GM21576 (cell line): ENCODE measurements around the gene KREMEN2.
"Not testable (repeated sequence)": the region's sequence is repeated elsewhere in the genome, so short reads cannot be mapped to it uniquely, and the experiment has no call there.

Source experiments
- ATAC-seq: cut with Tn5 transposase; IDR thresholded peaks from one replicate; pipeline ENCODE4 v1.9.1; 2021; ENCODE audit warnings: mild to moderate bottlenecking, moderate library complexity; ENCODE audit not compliant: unreplicated experiment

Gene KREMEN2

DNA sequence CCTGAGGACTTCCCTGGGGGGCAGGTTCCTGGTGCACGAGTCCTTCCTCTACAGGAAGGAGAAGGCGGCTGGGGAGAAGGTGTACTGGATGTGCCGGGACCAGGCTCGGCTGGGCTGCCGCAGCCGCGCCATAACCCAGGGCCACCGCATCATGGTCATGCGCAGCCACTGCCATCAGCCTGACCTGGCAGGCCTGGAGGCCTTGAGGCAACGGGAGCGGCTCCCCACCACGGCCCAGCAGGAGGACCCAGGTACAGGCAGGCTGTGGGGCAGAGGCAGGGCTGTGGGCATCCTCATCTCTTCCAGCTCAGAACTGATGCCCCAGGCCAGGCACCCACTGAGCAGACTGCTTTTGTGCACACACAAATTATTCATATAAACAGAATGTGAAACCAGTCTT is 25.9 kb upstream of the KREMEN2 start:
- no peak for ATAC-seq

DNA sequence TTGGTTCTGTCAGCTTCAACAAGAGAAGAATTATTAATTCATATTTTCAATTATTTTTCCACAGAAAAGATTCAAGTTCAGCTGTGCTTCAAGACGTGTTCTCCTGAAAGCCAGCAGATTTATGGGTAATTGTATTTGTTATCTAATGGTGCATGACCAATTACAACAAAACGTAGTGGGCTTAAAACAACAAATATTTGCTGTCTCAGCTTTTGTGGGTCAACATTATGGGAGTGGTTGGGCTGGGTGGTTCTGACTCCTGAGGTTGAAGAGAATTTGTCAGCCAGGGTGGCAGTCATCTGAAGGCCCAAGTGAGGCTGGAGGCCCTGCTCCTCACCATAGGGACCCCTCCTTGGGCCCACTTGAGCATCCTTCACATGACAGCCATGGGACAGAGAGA is 24.1 kb upstream of the KREMEN2 start:
- ATAC-seq, result no peak

DNA sequence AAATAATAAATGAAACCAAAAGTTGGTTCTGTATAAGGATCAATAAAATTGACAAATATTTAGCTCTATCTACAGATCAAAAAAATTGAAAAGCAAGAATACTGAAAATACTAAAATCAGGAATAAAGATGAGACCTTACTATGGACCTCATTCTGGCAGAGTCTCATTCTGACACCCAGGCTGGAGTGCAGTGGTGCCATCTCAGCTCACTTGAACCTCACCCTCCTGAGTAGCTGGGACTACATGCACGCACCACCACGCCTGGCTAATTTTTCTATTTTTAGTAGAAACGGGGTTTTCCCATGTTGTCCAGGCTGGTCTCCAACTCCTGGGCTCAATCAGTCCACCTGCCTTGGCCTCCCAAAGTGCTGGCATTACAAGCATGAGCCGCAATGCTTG is 22.0 kb upstream of the KREMEN2 start:
- ATAC-seq, result no peak

DNA sequence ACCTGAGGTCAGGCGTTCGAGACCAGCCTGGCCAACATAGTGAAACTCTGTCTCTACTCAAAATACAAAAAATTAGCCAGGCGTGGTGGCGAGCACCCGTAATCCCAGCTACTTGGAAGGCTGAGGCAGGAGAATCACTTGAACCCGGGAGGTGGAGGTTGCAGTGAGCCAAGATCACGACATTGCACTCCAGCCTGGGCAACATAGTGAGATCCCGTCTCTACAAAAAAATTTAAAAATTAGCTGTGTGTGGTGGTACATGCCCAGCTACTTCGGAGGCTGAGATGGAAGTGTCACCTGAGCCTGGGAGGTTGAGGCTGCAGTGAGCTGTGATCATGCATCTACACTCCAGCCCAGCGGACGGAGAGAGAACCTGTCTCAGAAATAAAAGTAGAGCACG is 20.4 kb upstream of the KREMEN2 start:
- ATAC-seq, result not testable (repeated sequence)

DNA sequence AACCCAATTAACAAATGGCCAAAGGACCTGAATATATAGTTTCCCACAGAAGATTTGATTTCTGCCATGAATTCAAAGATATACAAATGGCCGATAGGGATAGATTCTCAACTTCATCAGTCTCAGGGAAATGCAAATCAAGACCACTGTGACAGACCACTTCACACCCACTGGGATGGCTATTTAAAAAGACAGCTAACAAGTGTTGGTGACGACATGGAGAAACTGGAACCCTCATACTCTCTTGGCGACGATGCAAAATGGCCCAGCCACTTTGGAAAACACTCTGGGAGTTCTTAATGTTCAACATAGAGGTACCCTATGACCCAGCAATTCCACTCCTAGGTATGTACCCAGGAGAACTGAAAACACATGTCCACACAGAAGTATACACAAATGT is 17.4 kb upstream of the KREMEN2 start:
- no peak for ATAC-seq

DNA sequence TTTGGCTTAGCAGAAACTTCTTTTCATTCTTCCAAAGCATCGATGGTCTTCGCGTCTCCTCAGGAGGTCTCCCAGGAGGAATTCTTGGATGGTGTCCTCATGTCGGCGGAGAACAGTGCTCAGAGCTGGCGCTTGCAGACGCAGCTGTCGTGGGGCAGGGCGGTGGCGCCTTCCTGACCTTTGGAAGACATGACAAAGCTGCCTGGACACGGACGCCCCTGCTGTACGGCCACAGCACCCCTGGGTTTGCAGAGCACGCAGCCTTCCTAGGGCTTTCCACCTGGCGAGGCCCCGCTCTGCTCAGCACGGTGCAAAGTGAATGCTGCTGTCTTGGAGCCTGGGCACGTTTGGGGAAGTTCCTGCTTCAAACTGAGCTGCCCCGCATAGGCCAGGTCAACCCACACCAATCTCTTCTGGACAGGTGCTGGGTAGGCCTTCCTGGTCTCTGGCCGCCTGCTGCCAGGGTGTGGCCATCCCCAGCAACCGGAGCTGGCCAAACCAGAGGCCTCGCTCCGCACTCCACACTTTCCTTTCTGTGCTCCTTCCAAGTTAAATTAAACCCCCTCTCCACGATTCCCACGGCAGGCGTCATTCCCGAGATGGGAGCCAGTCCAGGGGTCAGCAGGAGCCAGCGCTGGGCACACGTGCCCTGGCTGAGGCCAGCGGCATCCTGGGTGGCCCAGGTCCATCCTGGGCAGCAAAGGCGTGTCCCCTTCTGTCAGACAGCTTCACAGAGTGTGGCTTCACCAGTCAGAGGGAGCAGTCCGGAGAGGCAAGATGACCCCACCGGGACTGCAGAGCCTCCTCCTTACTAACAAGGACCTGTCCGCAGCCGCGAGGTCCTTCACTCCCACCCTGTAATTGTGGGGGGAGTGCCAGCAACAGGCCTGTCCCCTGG is 15.0 kb upstream of the KREMEN2 start:
- ATAC-seq, result no peak

DNA sequence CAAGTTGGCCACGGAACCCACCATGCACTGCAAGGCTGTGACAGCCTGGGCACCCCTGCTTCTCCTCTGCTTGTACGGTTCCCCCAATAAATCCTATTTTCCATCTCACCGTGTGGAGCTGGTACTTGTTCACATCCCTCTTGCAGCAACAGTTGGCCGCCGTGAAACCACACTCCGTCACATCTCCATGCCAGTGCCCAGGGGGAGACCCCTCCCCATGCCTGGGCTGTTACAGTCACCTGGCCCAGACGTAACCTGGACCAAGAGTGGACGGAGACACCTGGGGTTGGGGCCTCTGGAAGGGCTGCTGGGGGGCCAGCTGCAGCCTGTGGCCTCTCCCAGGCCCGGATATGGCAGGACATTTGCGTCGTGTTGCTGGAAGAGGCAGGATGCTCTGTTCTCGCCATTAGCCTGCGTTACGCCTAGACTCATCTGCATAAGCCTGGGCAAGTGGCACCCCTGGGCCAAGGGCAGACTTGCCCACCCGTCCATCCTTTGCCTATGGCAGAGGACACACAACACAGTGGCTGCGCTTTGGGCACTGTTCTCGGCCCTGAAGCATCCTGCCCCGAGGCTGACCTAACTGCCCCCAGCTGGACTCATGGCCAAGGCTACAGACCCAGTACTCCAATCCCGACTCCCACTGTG is 14.2 kb upstream of the KREMEN2 start:
- ATAC-seq, result no peak

DNA sequence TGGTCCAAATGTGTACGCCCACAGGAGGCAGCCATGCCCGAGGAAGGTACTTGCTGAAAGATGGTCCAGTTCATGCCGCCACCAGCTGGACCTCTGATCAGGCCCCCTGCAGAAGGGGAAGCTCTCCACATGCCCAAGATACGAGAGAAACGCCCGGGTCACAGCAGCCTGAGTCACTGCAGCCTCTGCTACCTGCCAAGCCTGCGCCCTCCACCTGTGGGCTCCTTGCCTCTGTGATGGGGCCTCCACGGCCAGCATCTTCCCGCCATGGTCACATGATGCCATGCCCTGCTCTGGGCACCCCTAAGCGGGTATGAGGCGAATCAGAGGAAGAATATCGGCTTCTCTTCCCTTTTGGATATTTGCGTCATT is 13.7 kb upstream of the KREMEN2 start:
- ATAC-seq, result no peak

DNA sequence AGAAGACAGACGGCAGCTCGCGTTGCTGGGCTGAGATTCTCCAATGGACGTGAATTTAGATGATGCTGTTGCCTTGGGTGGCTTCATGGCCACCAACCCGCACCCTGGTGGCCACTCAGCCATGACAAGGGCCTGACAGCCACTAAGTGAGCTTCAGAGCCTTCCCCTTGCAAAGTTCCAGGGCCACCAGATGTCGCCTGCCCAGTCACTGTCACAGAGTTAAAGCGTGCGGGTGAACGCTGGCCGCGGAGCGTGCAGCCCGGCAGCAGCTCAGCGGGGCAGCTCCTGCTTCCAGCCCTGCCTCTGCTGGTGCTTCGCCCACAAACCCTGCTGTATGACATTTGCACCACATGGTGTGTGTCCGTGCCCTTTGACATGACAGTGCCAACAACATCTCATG is 13.3 kb upstream of the KREMEN2 start:
- no peak for ATAC-seq

DNA sequence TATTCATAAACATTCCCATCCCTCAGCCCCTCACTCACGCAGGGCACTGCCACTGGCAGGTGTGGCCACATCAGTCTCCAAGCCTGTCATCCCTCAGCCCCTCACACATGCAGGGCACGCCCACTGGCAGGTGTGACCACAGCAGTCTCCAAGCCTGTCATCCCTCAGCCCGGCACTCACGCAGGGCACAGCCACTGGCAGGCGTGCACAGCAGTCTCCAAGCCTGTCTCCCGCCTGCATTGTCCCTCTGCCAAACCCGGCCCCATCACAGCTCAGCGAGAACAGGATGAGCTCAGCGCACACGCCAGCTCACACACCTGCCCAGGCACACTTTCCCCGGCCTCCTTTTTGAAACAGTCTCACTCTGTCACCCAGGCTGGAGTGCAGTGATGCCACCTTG is 11.4 kb upstream of the KREMEN2 start:
- ATAC-seq, result no peak

DNA sequence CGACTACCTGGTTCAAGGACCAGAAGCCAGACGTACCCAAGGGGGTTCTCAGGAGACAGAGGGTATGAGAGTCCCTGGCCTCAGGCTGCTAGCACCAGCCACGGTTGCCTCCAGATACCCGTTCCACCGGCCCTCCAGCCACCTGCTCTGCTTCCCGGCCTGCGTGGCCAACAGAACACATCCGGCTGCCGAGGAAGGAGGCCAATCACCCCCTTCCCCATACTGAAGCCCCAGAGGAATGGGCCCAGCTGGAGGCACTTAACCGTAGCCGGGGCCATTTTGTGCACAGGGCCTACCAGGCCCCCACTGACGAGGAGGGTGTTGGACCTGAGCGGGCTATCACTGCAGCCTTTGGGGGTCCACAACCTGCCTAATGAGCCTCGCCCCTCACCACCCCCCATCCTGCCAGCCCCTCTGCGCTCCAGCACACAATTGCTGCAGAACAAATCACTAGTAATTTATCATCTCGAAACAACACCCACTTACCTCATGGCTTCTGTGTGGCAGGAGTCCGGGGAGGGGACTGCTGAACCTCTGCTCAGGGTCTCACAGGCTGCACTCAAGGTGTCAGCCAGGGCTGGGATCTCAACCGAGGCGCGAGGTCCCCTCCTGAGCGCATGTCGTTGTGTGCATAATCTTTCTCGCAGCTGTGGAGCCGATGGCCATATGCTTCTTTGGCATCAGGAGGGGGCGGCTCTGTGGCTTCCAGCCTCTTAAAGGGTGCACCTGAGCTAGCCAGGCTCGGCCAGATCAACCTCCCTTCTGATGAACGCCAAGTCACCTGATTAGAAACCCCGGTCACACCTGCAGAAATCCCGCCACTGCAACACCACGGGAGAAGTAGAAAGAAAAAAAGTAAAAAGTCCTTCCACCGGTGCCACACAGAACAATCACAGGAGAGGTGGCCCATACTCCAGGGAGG is 10.1 kb upstream of the KREMEN2 start:
- no peak for ATAC-seq

DNA sequence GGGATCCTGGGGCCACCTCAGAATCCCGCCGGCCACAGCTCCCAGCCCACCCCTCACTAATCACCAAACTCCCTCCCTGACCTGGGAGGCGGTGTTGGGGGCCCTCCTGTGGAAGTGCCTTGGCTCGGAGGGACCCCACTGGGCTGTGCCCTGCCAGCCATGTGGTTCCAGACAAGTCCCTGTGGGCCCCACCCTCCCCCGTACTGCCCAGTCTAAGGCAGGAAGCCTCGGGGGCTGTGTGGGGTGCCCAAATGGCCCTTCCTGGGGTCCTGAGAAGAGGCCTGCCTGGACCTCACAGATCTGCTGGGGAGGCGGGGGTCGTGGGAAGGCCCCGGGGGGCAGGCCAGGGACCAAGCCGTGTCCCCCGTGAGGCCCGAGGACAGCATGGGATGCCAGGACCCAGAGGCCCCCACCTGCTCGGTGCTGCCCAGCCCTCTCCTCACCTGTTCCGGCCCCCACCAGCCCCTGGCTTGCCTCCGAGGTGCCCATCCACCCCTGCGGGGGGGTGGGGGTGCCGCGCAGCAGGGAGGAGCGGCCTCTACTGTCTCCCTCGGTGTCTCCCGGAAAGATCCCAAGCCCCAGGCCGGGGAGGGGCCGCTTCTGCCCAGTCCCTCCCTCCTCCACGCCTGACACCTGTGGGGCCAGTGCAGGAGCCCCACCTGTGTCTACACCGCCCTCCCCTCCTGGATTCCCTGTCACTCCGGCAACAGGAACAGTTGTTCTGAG is 9.3 kb upstream of the KREMEN2 start:
- no peak for ATAC-seq

DNA sequence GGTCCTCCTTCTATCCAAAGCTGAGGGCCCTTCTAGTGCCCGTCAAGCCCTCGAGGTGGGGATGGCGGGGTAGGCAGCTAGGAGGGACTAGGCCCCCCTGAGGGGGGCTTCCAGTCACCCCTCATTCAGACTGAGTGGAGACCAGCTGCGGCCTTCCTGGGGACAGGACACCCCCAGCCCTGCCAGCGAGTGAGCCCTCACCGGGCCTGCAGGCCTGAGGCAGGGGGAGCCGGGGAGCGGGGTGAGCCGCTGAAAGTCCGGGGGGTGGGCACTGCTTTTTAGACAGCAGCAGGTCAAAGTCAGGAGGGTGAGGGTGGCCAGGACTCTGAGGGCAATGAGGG is 8.7 kb upstream of the KREMEN2 start:
- no peak for ATAC-seq

DNA sequence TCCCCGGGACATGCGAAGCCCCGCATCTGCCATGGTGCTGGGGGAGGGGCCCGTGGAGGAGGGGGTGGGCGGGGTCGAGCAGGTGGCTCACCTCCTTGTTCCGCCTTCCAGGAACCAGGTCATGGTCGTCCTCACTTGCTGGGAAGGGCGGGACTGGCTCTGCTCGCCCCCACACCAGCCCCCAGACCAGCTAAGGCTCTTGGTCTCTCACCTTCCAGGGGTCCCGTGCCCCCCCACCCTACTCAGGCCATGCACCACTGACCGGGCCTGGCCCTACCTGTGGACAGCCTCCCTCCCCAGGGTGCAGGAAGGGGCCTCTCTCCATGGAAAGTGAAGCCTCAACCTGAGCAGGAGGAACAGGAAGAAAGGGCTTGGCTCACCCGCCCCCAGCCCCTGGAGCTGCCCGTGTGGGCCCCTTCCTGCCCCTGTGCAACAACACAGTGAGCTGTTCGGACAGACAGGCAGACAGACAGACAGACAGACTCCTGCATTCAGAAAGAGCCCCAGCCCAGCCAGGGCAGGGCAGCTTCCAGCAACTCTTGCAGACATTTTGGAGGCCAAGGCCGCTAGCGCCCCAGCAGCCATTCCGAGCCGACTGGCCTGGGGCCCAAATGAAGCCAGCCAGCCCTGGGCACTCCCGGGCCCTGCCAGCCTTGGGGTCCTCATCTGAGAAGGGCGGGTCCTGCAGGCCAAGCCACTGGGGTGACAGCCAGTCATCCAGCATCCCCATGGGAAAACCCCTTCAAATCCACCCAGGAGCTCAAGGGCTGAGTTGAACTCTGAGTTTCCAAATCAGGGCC is 8.1 kb upstream of the KREMEN2 start:
- no peak for ATAC-seq

DNA sequence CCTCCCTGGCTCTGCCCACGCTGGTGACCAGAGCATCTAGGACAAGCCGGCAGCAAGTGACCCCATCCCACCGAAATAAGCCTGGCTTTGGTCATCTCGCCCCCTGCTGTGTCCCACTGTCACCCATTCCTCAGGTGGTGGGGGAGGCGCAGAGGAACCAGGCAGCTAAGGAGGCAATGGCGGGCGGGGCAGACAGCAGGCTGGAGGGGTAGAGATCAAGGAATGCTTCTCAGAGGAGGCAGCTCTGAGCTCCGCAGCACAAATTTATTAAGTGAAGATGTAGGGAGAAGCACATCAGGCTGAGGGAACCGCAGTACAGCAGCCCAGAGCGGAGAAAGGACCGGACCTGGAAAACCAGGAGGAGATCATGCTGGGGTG is 7.5 kb upstream of the KREMEN2 start:
- ATAC-seq, result no peak

DNA sequence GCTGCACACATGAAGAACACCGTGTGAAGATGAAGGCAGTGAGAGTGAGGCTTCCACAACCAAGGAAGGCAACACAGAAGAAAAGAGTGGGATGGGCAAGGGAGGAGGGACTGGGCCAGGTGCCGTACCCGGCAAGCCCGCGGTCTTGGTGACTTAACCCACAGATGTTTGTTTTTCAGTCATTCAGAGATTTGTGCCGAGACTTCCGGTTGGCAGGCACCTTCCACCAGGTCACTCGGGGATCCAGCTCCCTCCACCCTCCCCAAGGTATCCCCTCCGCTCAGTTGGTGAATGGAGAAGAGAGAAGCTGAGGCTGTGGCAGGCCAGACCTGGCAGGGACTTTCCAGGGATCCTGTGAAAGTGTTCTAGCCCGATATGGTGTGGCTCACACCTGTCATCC is 4.9 kb upstream of the KREMEN2 start:
- ATAC-seq, result no peak

DNA sequence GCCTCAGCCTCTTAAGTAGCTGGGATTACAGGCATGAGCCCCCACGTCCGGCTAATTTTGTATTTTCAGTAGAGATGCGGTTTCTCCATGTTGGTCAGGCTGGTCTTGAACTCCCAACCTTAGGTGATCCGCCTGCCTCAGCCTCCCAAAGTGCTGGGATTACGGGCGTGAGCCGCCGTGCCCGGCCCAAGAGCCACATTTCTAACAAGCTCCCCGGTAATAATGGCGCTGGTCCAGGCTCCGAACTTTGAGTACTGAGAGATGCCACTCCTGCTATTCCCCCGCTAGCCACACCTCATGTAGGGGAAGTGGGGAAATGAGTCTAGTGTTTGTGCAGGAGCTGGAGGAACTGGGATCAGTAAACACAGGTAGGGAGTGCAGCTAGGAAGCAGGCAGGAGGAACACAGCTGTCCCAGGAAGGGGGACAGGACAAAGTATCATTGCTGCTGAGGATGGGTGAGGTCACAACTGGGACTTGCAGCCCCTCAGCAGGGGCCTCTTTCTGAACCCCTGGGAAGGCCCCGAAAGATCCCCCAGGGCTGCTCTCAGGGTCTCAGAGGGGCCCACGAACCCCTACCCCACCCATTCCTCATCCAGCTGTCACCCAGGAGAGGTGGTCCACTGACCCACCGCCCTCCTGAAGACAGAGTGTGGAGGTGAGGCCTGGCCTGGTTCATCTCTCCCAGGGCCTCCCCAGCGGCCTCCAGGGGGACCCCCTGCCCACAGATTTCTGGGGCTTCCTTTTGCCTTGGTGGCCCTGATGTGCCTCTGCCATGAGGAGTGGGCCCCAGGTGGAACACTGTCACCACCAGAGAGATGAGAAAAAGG is 3.7 kb upstream of the KREMEN2 start:
- no peak for ATAC-seq

DNA sequence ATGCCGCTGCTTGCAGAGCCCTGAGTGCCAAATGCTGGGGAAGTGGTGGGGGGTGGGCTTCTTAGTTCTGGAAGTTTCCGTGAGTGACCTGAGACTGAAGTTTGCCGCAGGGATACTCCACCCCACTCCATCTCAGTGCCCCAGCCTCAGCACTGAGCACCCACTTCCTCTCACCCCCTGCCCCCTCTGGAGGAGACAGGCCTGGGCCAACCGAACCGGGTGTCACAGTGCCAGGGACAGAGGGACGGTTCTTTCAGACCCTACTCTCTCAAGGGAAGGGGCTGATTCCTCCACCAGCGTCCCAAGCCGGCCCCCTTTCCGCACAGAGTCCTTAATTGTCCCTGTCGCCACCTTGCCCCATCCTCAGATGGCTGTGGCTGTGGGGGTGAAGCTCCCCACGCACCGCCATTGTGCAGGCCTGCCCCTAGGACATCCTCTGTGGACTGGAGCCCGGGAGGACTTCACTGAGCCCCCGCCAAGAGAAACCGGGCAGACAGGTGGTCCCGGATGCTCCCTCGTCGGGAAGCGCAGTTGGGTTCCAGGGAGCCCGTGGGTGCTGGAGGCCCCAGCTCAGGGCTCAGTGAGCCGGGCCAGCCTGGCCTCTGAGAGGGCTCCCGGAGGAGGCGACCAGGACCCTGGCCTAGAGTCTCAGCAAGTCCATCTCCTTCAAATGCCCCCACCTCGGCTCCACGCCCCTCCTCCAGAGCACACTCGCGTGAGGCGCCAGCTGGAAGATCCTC is 1.6 kb upstream of the KREMEN2 start:
- ATAC-seq, result no peak
